Mucosa of gallbladder (tissue), 1 donor: ENCODE results near the gene WWOX. TPM values are rescaled to one million over a fixed set of nuclear protein-coding genes. Genes with fewer than 3 reads are reported as not detected.
"Not testable (repeated sequence)": the region's sequence is repeated elsewhere in the genome, so short reads cannot be mapped to it uniquely, and the experiment has no call there.

Source experiments
- DNase-seq: peaks from one replicate; pipeline ENCODE4 v3.0.0-alpha.2; 2020; ENCODE audit warnings: low spot score
- total RNA-seq: library from RNA; stranded (reverse); gene quantifications from one replicate; pipeline ENCODE4 v1.2.1, GENCODE V29; 2021
- donor health status: DM: no; HTN: no; CAD: no.

The WWOX gene
- total RNA-seq, 1 donor from 2014 or later, result 28.2 TPM

GRCh38 chr16:78499399-78499798, 399.9 kb downstream of the WWOX start:
- no peak for DNase-seq

GRCh38 chr16:78500659-78501270, 401.3 kb downstream of the WWOX start:
- no peak for DNase-seq

GRCh38 chr16:78501744-78502143, 402.3 kb downstream of the WWOX start:
- DNase-seq, result no peak

GRCh38 chr16:78502812-78503350, 403.4 kb downstream of the WWOX start:
- no peak for DNase-seq

- peak; percentile 68 for DNase-seq
Measured at GRCh38 chr16:78503602-78504001, 404.1 kb downstream of the WWOX start.

- peak; percentile 34 for DNase-seq
Measured at GRCh38 chr16:78504401-78504851, 405.0 kb downstream of the WWOX start.

- DNase-seq, result no peak
Measured at GRCh38 chr16:78505036-78505435, 405.6 kb downstream of the WWOX start.

GRCh38 chr16:78505544-78506366, 406.3 kb downstream of the WWOX start:
- DNase-seq, result peak; percentile 68

GRCh38 chr16:78506367-78507193, 407.1 kb downstream of the WWOX start:
- DNase-seq, result no peak

GRCh38 chr16:78507576-78507975, 408.1 kb downstream of the WWOX start:
- DNase-seq, result no peak

GRCh38 chr16:78509965-78510364, 410.5 kb downstream of the WWOX start:
- DNase-seq, result no peak

- DNase-seq, result no peak
Measured at GRCh38 chr16:78510496-78510895, 411.0 kb downstream of the WWOX start.

- DNase-seq, result no peak
Measured at GRCh38 chr16:78513838-78514237, 414.4 kb downstream of the WWOX start.

GRCh38 chr16:78514888-78515287, 415.4 kb downstream of the WWOX start:
- not testable (repeated sequence) for DNase-seq

- no peak for DNase-seq
Measured at GRCh38 chr16:78515421-78515820, 416.0 kb downstream of the WWOX start.

- no peak for DNase-seq
Measured at GRCh38 chr16:78516006-78516736, 416.7 kb downstream of the WWOX start.

- no peak for DNase-seq
Measured at GRCh38 chr16:78519896-78520295, 420.4 kb downstream of the WWOX start.

- no peak for DNase-seq
Measured at GRCh38 chr16:78520470-78520869, 421.0 kb downstream of the WWOX start.

- DNase-seq, result no peak
Measured at GRCh38 chr16:78522327-78522726, 422.9 kb downstream of the WWOX start.

GRCh38 chr16:78523212-78523985, 423.9 kb downstream of the WWOX start:
- no peak for DNase-seq
